Measurements from ENCODE around the gene MCMBP. TPM values are rescaled to one million over a fixed set of nuclear protein-coding genes. Genes with fewer than 3 reads are reported as not detected.

Gene MCMBP
- total and polyA plus RNA-seq, 12 donors = 9.2 to 41.9 (median 27.3) TPM

DNA sequence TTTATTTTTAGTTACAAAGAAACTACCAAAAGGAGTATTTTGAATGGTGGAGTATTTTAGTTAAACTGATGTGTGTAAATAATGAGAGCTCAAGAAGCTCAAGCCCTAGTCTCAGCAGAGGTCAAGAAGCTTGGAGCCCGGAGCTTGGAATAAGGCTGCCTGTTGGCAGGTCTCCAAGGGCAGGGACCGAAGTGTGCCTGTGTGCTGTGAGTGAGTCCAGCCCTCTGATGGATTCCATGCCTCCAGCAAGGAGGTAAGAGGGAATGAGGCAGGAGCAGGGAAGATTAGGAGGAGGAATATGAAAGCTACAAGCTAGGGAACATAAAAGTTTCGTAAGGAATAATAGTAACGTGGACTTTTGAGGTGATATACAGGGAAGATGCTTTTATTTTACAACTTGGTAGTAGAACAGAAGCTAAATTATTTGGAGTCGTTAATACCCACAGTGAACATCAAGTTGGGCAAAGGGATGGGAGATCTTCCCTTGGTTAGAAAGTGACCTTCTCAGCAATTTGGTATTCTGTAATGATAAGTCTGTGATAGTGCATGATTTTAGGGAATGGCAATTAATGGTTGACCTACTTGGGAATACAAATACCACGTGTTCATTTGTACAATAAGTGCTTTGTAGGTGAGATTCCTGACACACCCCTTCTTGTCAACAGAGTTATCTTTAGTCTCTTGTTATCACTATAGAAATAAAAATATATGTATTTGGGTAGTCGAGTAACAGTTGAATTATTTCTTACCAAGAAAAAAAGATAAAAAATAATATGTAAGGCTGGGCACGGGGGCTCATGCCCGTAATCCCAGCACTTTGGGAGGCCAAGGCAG, 24.5 kb upstream of the MCMBP start:
- intact Hi-C loops (cut with DNase I) = loop anchor here in 1 of 10 donors (10.0 kb wide), 1 partner anchor 302 kb away; the partner anchor contains the start of gene TIAL1
- Histone ChIP-seq H3K4me3 (no peak overlapping the region), H3K9me3 (no peaks in the 10 kb centered on the region), H3K4me1 (peaks cover 4 to 54% (median 43%) of the 10 kb centered on the region in 9 donors), H3K27ac (peak overlapping the region in 3 of 10 donors; percentile 9 to 32 (median 11)), H3K36me3 (peaks cover 0 to 52% (median 11%) of the 10 kb centered on the region in 9 donors), H3K27me3 (no peaks in the 10 kb centered on the region)
- WGBS, 2 donors = 46 to 48% methylated on average over 9 of the region's 9 CpGs
- DNase-seq = peak; percentile 55 to 69
- ATAC-seq = peak in 2 of 8 donors; percentile 21 to 26
- TF ChIP-seq, protein P1, sequence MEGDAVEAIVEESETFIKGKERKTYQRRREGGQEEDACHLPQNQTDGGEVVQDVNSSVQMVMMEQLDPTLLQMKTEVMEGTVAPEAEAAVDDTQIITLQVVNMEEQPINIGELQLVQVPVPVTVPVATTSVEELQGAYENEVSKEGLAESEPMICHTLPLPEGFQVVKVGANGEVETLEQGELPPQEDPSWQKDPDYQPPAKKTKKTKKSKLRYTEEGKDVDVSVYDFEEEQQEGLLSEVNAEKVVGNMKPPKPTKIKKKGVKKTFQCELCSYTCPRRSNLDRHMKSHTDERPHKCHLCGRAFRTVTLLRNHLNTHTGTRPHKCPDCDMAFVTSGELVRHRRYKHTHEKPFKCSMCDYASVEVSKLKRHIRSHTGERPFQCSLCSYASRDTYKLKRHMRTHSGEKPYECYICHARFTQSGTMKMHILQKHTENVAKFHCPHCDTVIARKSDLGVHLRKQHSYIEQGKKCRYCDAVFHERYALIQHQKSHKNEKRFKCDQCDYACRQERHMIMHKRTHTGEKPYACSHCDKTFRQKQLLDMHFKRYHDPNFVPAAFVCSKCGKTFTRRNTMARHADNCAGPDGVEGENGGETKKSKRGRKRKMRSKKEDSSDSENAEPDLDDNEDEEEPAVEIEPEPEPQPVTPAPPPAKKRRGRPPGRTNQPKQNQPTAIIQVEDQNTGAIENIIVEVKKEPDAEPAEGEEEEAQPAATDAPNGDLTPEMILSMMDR (IDR thresholded peaks at IDR 0.05) = no peak

DNA sequence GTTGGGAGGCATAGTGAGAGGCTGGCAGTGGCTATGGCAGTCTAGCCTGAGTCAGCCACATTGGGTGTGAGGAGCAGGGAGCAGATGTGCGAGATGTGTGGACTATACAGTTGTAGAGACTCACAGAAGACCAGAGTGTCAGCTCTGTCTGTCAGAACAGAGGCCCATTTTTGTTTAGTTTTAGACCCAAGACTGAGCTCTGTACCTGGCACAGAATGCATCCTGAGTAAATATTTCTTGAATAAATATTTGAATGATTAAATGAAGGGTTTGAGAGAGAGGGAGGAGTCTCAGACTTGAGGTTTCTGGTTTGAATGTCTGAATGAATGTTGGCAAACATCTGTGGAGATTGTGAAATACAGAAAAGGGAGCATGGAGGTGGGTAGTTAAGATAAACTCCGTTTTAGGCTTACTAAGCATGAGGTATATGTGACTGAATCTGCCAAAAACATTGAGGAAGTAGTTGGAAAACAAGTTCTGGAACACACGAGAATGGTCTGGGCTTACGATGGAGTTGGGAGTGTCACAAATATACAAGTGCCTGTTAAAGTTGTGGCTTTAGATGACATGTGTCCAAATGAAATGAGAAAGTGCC, 23.5 kb upstream of the MCMBP start:
- peaks cover 4 to 62% (median 50%) of the 10 kb centered on the region in 9 donors for H3K4me1 ChIP-seq
- intact Hi-C loops (cut with DNase I) = loop anchor here in 1 of 10 donors (10.0 kb wide), 1 partner anchor 301 kb away; the partner anchor contains the start of gene TIAL1
- DNase-seq (no peak), ATAC-seq (peak in 1 of 8 donors; percentile 1)
- peaks cover 0 to 44% (median 11%) of the 10 kb centered on the region in 9 donors for H3K36me3 ChIP-seq
- TF ChIP-seq, protein P1 (IDR thresholded peaks at IDR 0.05) = no peak
- WGBS, 2 donors = 35 to 47% methylated on average over 4 of the region's 4 CpGs
- H3K9me3 ChIP-seq = no peaks in the 10 kb centered on the region
- peak overlapping the region in 5 of 10 donors; percentile 8 to 32 (median 11) for H3K27ac ChIP-seq
- no peak overlapping the region for H3K4me3 ChIP-seq
- H3K27me3 ChIP-seq = no peaks in the 10 kb centered on the region

DNA sequence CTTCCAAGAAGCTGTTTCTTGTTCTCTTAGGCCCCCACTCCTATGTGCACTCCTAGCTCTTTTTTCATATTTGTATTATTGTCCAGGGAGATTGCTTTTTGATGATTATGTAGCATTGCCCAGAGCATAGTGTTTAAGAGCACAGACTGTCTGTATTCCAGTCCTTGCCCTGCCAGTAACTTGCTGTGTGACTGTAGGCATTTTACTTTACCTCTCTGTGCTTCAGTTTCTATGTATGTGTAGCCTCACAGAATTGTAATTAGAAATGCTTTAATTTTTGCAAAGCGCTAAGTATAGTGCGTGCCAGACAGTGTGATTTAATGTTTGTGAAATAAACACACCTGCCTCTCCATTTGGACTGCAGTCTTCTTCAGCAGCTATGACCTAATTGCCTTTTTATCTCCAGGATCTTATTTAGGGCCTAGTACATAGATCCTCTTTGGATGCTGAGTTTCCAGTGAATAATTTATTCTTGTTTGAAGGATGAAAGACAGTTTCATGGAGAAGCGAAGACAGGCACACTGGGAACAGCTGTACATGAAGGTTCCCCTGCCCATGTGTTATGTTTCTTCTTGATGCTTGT, 21.3 kb upstream of the MCMBP start:
- no peaks in the 10 kb centered on the region for H3K9me3 ChIP-seq
- no peak overlapping the region for H3K27ac ChIP-seq
- ATAC-seq (no peak), DNase-seq (no peak)
- peak overlapping the region in 7 of 10 donors; percentile 69 to 98 (median 88) for H3K4me3 ChIP-seq
- TF ChIP-seq, protein P1 (IDR thresholded peaks at IDR 0.05) = no peak
- 94 to 97% methylated on average over 3 of the region's 3 CpGs for WGBS, 2 donors
- H3K27me3 ChIP-seq = no peaks in the 10 kb centered on the region
- intact Hi-C loops (cut with DNase I) = loop anchor here in 2 of 10 donors (2.0 to 10.0 kb wide), 2 partner anchors 21 to 299 kb away; partner anchors contain the start of genes MCMBP (in 1 of the 2) and TIAL1 (in 1 of the 2)
- H3K4me1 ChIP-seq = peaks cover 4 to 54% (median 46%) of the 10 kb centered on the region in 9 donors
- peaks cover 0 to 23% (median 7%) of the 10 kb centered on the region in 9 donors for H3K36me3 ChIP-seq

DNA sequence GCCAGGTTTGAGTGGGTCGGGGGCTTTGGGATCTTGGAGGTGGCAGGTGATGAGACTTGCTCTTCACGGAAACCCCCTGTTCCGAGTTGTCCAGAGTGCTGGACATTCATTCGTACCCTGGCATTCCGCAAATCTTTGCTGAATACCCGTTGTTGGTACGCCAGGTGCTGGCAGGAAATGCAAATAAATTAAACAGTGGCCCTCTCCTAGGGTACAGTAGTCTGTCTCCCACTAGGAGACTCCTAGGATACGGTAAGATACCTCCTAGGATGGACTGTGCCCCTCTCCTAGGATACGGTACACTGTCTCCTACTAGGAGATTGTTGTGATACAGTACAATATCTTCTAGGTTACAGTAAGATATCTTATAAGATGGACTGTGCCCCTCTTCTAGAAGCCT, 20.4 kb upstream of the MCMBP start:
- ATAC-seq = peak in 1 of 8 donors; percentile 22

More for the DNA sequence above, 20.4 kb upstream of the MCMBP start:
- TF ChIP-seq, protein P1 (IDR thresholded peaks at IDR 0.05) = no peak
- H3K9me3 ChIP-seq = no peaks in the 10 kb centered on the region
- intact Hi-C loops (cut with DNase I) = loop anchor here in 2 of 10 donors (2.0 to 10.0 kb wide), 2 partner anchors 20 to 298 kb away; partner anchors contain the start of genes MCMBP (in 1 of the 2) and TIAL1 (in 1 of the 2)
- peak overlapping the region; percentile 69 to 98 (median 86) for H3K4me3 ChIP-seq
- H3K27ac ChIP-seq = peak overlapping the region; percentile 41 to 93 (median 87)
- H3K4me1 ChIP-seq = peaks cover 4 to 60% (median 46%) of the 10 kb centered on the region in 9 donors
- no peak for DNase-seq
- 6 to 7% methylated on average over 9 of the region's 9 CpGs for WGBS, 2 donors
- H3K27me3 ChIP-seq = no peaks in the 10 kb centered on the region
- peaks cover 0 to 14% (median 0%) of the 10 kb centered on the region in 9 donors for H3K36me3 ChIP-seq

Data from heart right ventricle (tissue), 16 donors.